Esophagus muscularis mucosa (tissue), 3 donors: ENCODE data around the gene MCOLN2.

ENCODE experiments used
- POLR2AphosphoS5 ChIP-seq, 2 donors: sonication (generic); formaldehyde crosslinking; IDR thresholded peaks; one replicate each; pipeline ENCODE4 v1.6.1; 2017; ENCODE audit warnings: antibody characterized with exemption in 2 of 2
- TF ChIP-seq, protein P1 (sequence below), 3 experiments: fragments of 200-600 bp in 2 of 3; fragments of 450-650 bp in 1 of 3; sonication (generic) in 2 of 3; IDR thresholded peaks; one replicate each; pipeline ENCODE4 v1.5.1; 2017 to 2019; ENCODE audit warnings: antibody characterized with exemption in 3 of 3, mild to moderate bottlenecking in 2 of 3, moderate library complexity in 1 of 3

DNA sequence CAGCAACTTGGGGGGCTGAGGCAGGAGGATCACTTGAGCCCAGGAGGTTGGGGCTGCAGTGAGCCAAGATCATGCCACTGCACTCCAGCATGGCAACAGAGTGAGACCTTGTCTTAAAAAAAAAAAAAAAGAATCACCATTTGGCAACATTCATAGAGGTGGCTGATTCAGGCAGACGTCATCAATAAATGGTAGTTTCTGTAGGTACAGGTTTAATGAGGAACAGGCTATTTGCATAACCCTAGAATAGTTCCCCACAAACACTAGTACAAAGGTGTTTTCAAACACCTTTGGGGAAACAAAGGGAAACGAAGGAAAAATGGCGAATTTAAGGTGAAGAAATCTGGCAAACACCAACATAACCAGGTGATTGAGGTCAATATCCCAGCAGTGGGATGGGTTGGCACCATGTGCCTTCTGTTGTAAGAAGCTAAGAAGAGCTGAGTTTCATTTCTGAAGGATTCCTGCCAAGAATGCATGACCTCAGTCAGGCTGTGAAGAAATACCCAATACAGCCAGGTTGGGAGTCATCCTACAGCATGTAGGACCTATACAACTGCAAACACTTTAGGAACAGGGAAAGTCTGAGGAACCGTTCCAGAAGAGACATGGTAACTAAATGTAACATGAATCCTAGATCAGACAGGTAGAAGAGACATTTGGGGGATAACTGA lies 109.5 kb downstream of the MCOLN2 start:
- TF ChIP-seq, protein P1, sequence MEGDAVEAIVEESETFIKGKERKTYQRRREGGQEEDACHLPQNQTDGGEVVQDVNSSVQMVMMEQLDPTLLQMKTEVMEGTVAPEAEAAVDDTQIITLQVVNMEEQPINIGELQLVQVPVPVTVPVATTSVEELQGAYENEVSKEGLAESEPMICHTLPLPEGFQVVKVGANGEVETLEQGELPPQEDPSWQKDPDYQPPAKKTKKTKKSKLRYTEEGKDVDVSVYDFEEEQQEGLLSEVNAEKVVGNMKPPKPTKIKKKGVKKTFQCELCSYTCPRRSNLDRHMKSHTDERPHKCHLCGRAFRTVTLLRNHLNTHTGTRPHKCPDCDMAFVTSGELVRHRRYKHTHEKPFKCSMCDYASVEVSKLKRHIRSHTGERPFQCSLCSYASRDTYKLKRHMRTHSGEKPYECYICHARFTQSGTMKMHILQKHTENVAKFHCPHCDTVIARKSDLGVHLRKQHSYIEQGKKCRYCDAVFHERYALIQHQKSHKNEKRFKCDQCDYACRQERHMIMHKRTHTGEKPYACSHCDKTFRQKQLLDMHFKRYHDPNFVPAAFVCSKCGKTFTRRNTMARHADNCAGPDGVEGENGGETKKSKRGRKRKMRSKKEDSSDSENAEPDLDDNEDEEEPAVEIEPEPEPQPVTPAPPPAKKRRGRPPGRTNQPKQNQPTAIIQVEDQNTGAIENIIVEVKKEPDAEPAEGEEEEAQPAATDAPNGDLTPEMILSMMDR (IDR thresholded peaks at IDR 0.05) = no peak
- TF ChIP-seq POLR2AphosphoS5 (IDR thresholded peaks at IDR 0.05) = no peak
